GM19043 (cell line): ENCODE results near the gene HTRA1.

Source experiments
- ATAC-seq: cut with Tn5 transposase; IDR thresholded peaks from one replicate; pipeline ENCODE4 v1.9.1; 2021; ENCODE audit warnings: low read depth; ENCODE audit not compliant: unreplicated experiment

The HTRA1 gene

GRCh38 chr10:122471531-122472177 is 10.3 kb downstream of the HTRA1 start:
- ATAC-seq, result no peak

DNA sequence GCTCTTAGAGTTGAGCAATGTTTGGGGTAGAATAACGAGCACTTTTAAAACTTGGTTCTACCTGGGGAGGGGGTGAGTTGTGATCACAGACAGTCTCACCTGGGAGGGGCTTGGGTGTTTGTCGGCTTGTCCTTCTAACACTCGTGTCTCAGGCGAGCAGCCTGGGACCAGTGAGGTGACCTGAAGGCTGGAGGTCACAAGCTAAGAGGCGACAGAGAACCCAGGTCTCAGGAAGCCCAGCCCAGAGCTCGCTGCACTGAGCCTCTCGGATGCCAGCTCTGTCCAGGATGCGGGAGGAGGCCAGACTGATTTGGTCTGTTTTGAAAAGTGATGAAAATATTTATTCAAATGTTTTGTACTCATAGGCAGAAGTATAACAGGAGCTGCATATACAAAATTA is 11.8 kb downstream of the HTRA1 start:
- no peak for ATAC-seq

- ATAC-seq, result no peak
Measured at GRCh38 chr10:122474131-122474818, 12.9 kb downstream of the HTRA1 start.

DNA sequence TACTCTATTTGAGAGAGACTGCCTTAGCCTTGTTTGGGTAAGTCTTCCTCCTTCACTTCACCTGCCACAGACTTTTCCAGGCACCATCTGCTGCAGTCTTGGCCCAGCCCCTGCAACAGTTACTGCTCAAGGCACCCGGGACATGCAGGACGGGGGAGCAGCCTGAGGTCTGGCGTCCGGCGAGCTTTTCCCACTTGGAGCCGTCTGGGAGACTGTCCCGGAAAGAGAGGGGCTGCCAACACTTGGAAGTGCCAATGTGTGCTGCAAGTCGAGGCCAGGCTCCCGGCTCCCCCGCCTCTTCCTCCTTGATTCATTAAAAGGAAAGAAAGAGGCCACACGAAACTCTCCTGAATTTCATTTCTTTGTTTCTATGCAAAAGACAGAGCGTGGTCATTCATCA is 13.7 kb downstream of the HTRA1 start:
- no peak for ATAC-seq

DNA sequence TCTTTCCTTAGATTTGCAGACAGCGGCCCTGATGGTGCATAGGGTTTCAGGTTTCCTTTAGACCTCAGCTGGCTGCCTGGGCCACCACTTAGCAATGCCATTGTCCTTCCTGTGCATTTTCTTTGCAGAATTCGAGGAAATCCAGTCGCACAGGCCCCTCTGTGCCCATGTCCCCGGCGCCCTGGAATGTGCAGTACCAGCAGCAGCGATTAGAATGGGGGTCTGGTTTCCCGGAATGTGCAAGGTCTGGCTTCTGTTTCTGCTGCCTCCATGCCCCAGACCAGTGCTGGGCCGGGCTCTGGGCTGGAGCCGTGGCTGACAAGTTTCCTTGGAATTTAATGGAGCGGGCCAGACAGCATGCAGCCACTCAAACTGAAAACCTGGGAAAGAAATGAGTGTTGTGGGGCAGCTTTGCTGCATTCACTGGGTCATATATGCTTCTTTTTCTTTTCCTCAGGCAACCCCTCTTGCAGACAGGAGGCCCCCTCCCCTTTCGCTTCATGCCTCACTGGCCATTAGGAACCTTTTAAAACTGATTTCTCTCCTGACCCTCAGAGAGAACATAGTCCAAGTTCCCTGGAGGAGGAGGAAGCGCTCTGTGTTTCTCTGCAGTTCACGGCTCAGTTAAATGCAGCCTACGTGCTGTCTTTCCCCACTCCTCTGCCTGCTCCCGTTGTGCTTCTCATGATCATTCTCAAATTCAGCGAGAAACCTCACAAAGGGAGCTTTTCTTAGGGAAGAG is 14.4 kb downstream of the HTRA1 start:
- no peak for ATAC-seq

DNA sequence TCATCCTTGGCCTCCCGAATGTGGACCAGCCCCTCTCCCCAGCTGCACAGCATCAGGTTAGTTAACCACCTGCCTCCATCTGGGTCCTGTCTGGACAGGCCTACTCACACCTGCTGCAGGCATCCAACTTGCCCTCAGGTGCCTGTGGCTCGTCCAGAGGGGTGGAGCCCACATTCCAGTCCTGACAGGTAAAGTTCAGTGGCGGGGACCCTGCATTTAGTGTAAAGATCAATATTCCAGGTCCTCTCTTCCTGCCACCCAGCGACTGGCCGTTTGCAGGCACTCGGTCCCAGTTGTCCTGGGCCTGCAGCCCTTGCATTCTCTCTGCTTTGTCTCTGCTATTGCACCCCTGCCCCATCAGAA is 15.0 kb downstream of the HTRA1 start:
- no peak for ATAC-seq

GRCh38 chr10:122477436-122477835 is 16.1 kb downstream of the HTRA1 start:
- no peak for ATAC-seq

- ATAC-seq, result no peak
Measured at GRCh38 chr10:122478971-122479370, 17.6 kb downstream of the HTRA1 start.

DNA sequence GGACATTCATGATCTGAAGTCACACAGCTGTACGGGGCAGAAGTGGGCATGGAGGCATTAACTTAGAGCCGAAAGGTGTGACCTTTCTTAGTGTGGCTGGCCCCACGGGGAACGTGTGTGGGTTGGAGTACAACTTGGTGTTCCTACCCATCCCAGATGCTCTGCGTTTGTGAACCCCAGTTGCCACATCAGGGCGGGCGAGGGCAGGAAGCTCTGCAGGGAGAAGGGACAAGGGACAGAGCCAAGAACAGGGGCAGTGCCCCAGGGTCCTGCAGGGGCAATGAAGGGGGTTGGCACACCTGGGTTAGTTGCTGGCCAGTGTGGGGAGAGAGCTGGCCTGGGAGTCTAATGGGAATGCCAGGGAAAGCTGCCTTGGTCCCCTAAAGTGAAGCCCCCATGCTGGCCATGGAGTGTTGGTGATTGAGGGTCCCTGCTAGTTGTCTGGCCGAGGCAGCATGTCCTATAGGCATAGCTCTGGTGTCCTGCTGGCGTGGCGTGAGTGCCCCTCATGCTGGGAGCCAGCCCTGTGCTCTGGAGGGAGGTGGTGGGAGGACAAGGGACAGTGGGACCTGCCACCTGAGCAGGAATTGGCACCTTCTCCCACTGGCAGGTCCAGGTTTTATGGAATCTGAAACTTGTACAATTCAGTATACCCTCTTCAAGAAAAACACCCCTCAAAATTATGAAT is 18.9 kb downstream of the HTRA1 start:
- no peak for ATAC-seq

DNA sequence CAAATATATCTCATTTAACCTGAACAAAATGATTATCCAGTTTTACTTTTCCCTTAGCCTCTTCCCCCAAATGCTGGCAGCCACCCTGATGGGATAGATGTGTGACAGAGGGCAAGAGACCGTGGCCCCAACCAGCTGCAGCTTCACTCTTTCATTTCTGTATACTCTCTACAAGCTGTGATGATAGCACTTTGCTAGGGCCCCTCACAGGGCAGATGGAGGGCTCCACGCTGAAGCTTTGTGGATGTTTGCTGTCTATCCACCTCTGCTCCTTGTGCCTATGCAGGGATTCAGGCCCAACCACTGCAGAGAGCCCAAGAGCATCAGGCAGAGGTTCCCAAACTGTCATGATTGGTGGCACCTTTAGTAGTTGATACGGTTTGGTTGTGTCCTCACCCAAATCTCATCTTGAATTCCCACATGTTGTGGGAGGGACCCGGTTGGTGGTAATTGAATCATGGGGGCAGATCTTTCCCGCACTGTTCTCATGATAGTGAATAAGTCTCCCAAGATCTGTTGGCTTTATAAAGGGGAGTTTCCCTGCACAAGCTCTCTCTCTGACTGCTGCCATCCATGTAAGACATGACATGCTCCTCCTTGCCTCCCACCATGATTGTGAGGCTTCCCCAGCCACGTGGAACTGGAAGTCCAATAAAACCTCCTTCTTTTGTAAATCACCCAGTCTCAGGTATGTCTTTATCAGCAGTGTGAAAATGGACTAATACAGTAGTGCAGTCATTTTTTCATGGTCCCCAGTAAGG is 20.1 kb downstream of the HTRA1 start:
- ATAC-seq, result no peak

DNA sequence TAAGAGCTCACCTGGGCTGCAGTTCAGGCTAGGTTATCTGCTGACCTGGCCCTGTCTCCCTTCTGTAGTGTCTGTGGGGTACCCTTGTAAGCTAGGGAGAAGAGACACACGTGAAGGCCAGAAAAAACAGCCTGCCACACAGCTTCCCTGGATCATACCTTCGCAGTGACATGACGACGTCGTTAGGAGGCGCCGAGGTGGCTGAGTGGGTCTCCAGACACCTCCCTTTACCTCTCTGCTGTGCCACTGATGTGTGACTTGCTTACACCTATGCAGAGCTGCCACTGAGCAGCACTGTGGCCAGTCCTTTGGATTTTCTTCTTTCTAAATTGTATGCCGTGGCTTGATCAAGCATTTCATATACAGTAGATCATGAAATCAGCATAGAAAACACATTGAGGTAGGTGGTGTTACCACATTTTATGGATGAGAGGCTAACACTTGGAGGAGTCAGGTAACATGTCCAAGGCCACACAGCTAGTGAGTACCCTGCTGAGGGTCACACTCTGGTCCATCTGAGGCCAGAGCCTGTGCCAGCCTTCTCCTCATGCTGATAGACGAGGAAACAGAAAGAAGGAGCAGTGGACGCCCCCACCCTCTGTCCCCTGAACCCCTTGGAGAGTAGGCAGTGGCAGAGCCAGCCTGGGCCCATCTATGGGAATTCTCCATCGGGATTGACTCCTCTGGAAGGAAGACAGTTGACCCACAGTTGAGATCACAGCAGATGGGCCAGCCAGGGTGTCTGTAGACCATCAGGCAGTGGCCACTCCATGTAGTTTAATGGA is 23.1 kb downstream of the HTRA1 start:
- ATAC-seq, result no peak

DNA sequence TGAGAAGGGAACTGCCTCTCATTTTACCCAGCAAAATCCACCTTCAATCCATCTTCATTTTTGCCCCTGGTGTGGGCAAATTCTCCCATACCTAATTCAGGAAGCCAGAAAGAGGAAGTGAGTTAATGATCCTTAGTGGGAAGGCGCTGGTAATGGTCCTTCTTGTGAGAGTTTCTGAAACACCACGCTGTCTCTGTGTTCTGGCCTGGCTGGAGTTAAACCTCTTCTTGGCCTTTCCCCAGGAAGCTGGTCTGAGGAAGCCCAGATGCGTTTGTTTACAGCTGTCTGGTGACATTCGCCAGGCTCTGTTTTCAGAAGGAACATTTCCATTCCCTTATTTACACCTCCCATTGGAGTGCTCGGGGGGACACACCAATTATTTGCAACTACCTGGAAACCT is 24.3 kb downstream of the HTRA1 start:
- no peak for ATAC-seq

- ATAC-seq, result no peak
Measured at GRCh38 chr10:122486406-122487080, 25.2 kb downstream of the HTRA1 start.

DNA sequence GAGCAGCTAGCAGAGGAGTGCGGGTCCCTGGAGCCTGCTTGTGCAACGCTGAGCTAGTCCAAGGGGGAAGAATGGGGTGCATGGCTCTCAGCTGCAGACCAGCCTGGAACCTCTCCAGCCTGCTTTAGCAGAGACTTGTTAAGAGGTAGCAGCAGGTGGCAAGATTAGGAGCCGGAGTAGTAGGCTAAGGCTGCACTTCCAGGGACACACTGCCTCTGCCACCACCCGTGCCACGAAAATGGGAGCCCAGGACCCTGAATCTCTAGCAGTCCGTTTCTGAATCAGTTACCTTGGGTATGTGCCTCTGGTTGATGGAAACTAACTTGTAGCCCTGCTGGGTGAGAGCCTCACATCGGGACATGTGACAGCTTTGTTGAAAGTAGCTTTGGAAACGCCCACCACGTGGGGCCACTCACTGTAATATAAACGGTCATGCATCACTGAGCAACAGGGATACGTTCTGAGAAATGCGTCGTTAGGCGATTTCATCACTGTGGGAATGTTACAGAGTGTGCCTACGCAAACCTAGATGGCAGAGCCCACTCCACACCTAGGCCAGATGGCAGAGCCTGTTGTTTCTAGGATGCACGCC is 25.9 kb downstream of the HTRA1 start:
- ATAC-seq, result no peak

DNA sequence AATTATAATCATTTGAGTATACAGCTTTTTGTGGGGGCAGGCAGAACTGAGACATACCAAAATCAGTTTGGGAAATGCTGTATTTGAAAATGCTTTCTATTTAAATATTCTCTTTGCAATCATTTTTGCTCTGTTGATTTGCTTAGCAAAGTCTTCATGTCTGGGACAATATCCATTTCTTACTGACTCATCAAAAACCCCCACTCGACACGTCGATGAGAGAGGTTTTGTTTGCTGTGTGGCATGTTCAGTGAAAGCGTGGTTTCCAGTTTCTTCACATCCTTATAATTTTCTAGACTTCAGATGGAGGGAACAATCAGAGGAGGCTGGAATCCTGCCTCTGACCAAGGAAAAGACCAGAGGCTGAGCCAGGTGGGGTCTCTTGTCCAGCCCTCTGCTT is 28.9 kb downstream of the HTRA1 start:
- no peak for ATAC-seq

DNA sequence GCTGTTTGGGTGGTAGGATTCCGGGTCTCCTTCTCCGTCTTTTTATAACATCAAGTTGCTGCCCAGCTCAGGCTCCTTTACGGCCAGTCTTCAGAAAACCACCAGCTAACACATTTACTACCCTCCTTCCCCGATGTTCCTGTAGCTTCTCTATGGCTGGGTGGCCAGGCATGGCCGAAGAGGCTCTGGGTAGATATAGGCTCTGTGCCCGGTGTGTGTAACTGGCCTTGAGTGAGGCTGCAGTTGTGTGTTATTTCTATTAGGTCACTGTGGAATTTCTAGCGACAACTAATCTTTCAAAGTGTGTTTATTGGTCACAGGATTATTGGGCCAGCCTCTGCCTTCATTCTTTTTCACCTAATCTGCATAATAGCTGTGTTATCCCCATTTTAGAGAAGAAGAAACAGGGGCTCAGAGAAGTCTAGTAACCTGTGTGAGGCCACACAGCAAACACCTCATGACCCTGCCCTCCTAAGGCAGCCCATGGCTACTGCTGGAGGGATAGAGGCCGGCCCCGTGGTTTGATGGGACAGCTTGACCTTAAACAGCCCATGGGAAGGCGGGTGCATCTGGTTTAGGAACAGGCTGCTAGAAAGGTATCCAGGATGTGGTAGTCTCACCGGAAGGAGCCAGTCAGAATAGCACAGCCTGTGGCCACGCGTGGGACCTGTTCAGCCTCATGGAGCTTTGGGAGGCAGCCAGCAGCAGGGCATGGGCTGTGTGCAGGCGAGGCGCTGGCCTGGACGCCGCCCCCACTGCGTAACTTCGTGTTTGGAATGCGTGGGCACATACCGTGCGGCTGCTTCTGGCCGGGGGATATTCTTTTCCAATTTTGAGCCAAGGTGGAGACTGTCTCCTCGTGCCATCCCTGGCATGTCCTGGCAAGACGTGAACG is 29.7 kb downstream of the HTRA1 start:
- ATAC-seq, result no peak

DNA sequence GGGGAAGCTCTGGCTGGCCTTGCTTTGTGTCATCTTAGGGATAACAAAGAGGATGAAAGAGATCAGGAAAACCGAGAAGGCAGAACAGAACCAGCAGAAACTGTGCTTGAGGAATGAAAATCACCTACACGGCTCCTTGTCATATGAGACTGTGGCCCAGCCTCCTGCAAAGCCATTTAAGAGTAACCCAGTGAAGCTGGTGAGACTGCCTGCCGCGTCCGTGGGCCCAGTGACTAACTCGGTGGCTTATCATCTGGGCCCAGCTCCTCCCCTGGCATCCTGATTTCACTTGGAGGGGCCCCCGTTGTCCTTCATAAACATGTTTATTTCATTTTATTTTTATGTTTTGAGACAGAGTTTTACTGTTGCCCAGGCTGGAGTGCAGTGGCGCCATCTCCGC is 30.7 kb downstream of the HTRA1 start:
- ATAC-seq, result no peak

- ATAC-seq, result no peak
Measured at GRCh38 chr10:122492999-122493481, 31.7 kb downstream of the HTRA1 start.
